IPS-15b (cell line): ENCODE results near the gene ITPR3.

Source experiments
- H3K27me3 ChIP-seq: one replicate; pipeline ENCODE4 v1.6.1; 2013; ENCODE audit warnings: low read length; ENCODE audit not compliant: control insufficient read depth, insufficient read depth
- H3K36me3 ChIP-seq: one replicate; pipeline ENCODE4 v1.6.1; 2013; ENCODE audit warnings: low read length; ENCODE audit not compliant: control insufficient read depth, insufficient read depth
- H3K4me1 ChIP-seq: one replicate; pipeline ENCODE4 v1.6.1; 2013; ENCODE audit warnings: mild to moderate bottlenecking, low read length; ENCODE audit not compliant: control insufficient read depth, insufficient read depth
- H3K4me3 ChIP-seq: one replicate; pipeline ENCODE4 v1.5.1; 2013; ENCODE audit warnings: low read depth, low read length
- H3K9ac ChIP-seq: one replicate; pipeline ENCODE4 v1.6.1; 2013; ENCODE audit warnings: low read depth, mild to moderate bottlenecking, low read length
- H3K9me3 ChIP-seq: one replicate; pipeline ENCODE4 v1.6.1; 2013; ENCODE audit warnings: mild to moderate bottlenecking, low read length; ENCODE audit not compliant: control insufficient read depth, insufficient read depth

The ITPR3 gene

DNA sequence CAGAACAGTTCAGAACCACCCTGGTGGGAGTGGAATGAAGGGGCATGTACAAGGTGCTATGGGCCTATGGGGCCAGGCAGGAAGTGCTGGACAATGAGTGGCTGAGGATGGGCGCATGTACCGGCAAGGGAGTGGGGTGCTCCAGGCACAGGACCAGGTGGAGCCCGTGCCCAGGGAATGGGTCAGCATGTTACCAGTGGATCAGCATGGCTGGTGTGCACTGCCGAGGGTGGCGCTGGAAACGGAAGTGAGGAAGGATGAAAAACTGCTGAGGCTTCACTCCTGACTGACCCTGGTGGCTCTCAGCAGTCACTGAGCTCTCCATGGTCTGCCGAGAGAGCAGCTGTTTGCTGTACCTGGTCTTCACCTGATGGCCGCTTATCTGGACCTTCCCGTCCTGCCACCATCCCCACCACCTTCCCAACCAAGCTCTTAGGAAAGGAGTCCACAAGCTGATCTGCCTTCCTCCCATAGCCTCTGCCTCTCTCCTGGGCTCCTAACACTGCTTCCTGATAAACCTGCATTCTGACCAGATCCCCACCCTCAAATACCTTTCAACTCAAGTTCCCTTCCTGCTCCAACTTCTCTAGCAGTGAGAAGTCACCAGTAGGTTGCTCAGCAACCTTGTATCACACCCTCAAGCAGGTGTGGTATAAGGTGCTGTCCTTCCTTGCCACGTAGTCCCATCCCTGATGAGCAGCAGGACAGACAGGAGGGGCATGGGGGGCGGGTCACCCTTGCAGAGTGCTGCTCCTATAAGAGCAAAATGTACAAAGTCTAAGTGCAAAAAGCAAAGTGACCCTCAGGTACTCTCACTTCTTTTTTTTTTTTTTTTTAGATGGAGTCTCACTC is 83.3 kb downstream of the ITPR3 start:
- no peaks in the 10 kb centered on the region for H3K9me3 ChIP-seq
- H3K4me1 ChIP-seq, result no peaks in the 10 kb centered on the region
- H3K9ac ChIP-seq, result no peak overlapping the region
- no peak overlapping the region for H3K4me3 ChIP-seq
- peaks cover 13% of the 10 kb centered on the region for H3K36me3 ChIP-seq
- no peaks in the 10 kb centered on the region for H3K27me3 ChIP-seq

- Histone ChIP-seq H3K4me3 (no peak overlapping the region), H3K4me1 (no peaks in the 10 kb centered on the region), H3K36me3 (peaks cover 19% of the 10 kb centered on the region), H3K27me3 (no peaks in the 10 kb centered on the region), H3K9ac (no peak overlapping the region), H3K9me3 (no peaks in the 10 kb centered on the region)
Measured at GRCh38 chr6:33705268-33705885, 84.3 kb downstream of the ITPR3 start.

DNA sequence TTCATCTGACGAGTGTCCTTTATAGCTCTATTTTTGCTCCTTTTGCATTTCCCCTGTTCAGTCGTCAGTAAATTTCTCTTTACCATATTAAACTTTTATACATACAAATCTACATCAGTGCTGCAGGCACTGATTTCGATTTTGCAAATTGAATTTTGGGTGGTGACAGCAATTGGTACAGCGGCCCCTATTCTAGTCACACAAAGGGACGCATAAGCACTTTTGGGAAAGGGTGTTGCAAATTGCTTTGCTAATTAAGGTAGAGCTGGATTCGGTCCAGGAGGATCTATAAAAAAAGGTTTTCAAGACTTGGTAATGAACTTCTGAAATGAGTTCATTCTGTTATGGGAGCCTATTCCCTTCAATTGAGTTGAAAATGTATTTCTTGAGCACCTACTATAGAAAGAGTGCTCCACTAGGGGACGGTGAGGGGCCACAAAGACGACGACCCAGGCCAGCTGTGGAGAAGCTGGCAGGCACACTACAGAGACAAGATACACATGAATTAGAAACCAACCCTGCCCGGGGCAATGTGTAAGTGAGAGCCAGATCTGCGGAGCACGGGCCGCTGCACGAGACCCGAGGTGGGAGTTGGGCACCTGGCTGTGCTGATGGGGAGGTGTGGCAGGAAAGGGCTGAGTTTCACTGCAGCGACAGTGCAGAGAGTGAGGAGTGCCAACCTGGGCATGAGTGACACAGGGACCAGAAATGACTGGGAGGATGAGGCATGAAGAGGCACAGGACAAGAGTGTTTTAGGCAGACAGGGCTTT is 85.0 kb downstream of the ITPR3 start:
- peaks cover 5% of the 10 kb centered on the region for H3K4me1 ChIP-seq
- H3K9me3 ChIP-seq, result no peaks in the 10 kb centered on the region
- no peaks in the 10 kb centered on the region for H3K27me3 ChIP-seq
- no peak overlapping the region for H3K9ac ChIP-seq
- H3K36me3 ChIP-seq, result peaks cover 19% of the 10 kb centered on the region
- no peak overlapping the region for H3K4me3 ChIP-seq

- H3K36me3 ChIP-seq, result peaks cover 19% of the 10 kb centered on the region
- H3K4me1 ChIP-seq, result peaks cover 8% of the 10 kb centered on the region
- H3K9me3 ChIP-seq, result no peaks in the 10 kb centered on the region
- no peak overlapping the region for H3K9ac ChIP-seq
- no peak overlapping the region for H3K4me3 ChIP-seq
- H3K27me3 ChIP-seq, result no peaks in the 10 kb centered on the region
Measured at GRCh38 chr6:33707771-33708170, 86.6 kb downstream of the ITPR3 start.

- no peak overlapping the region for H3K4me3 ChIP-seq
- H3K9me3 ChIP-seq, result no peaks in the 10 kb centered on the region
- H3K27me3 ChIP-seq, result no peaks in the 10 kb centered on the region
- H3K4me1 ChIP-seq, result peaks cover 8% of the 10 kb centered on the region
- no peak overlapping the region for H3K9ac ChIP-seq
- peaks cover 19% of the 10 kb centered on the region for H3K36me3 ChIP-seq
Measured at GRCh38 chr6:33708516-33709204, 87.5 kb downstream of the ITPR3 start.

- Histone ChIP-seq H3K4me3 (no peak overlapping the region), H3K9ac (no peak overlapping the region), H3K27me3 (no peaks in the 10 kb centered on the region), H3K9me3 (no peaks in the 10 kb centered on the region), H3K4me1 (peaks cover 8% of the 10 kb centered on the region), H3K36me3 (peaks cover 19% of the 10 kb centered on the region)
Measured at GRCh38 chr6:33709605-33710295, 88.6 kb downstream of the ITPR3 start.

GRCh38 chr6:33710296-33711121 is 89.4 kb downstream of the ITPR3 start:
- H3K4me3 ChIP-seq, result peak overlapping the region; percentile 82
- no peaks in the 10 kb centered on the region for H3K9me3 ChIP-seq
- peaks cover 19% of the 10 kb centered on the region for H3K36me3 ChIP-seq
- peaks cover 8% of the 10 kb centered on the region for H3K4me1 ChIP-seq
- peak overlapping the region; percentile 97 for H3K9ac ChIP-seq
- H3K27me3 ChIP-seq, result no peaks in the 10 kb centered on the region

DNA sequence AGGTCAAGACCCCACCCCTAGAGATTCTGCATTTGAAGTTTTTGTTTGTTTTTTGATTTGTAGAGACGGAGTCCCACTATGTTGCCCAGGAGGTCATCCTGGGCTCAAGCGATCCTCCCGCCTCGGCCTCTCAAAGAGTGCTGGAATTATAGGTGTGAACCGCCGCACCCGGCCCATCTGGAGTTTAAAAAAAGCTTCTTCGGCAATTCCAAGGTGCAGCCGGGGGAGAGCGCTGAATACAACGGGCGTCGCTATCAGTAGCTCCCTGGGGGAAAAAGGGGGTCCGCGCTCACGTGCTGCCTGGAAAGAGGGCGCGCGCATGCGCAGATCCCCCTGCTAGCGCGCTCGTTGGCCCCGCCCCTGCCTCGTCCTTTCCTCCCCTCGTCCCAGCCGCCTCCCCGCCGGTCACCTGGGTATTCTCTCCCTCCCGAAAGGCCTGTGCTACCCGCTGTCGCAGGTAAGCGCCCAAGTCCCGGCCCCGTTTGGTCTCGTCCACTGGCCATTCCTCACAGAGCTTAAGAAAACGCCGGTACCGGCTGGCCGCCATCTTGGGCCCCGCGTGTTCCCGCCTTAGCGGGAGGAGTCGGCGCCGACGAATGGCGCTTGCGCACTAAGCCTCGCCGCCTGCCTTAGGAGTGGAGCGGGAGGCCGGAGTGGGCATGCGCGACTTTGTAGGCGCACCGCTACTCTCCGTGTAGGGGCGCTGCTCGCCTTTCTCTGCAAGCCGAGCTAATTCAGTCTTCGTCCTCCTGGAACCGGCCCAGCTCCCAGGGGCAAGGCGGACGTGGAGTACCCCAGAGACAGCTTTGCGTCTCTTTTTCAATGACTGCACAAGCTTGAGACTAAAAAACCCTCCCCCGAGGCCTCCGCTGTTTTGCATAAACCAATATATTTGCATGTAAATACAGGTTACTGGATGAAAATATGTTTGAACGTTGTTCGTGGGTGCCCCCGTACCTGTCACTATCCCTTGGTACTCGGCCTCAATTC is 90.3 kb downstream of the ITPR3 start, which contains the start of gene UQCC2:
Gene UQCC2, minus strand, starts transcription at position 561 of the 990 bp plus-strand sequence. Its CDS starts 14 bp downstream, at position 547.
- Histone ChIP-seq H3K4me1 (peaks cover 8% of the 10 kb centered on the region), H3K9me3 (no peaks in the 10 kb centered on the region)

DNA sequence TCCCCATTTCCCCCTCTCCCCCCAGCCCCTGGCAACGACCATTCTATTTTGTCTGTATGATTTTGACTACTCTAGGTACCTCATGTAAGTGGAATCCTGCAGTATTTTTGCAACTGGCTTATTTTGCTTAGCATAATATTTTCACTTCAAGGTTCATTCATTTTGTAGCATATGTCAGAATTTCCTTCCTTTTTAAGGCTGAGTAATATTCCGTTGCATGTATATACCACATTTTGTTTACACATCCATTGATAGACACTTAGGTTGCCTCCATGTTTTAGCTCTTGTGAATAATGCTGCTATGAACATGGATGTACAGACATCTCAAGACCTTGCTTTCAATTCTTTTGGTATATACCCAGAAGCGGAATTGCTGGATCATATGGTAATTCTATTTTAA is 91.8 kb downstream of the ITPR3 start:
- Histone ChIP-seq H3K9me3 (no peaks in the 10 kb centered on the region), H3K27me3 (no peaks in the 10 kb centered on the region), H3K9ac (no peak overlapping the region), H3K4me3 (no peak overlapping the region), H3K36me3 (peaks cover 19% of the 10 kb centered on the region), H3K4me1 (peaks cover 8% of the 10 kb centered on the region)

More for the DNA sequence above, 90.3 kb downstream of the ITPR3 start, which contains the start of gene UQCC2:
- Histone ChIP-seq H3K27me3 (no peaks in the 10 kb centered on the region), H3K4me3 (peak within 1 kb of the TSS; percentile 82), H3K36me3 (peaks cover 19% of the 10 kb centered on the region), H3K9ac (peak within 1 kb of the TSS; percentile 97)
